GM23248 (cell line): ENCODE measurements around the gene PRPSAP2. TPM values are rescaled to one million over a fixed set of nuclear protein-coding genes. Genes with fewer than 3 reads are reported as not detected.

Experiments
- DNase-seq: peaks from one replicate; pipeline ENCODE4 v3.0.0-alpha.2; 2015
- H2AFZ ChIP-seq: fragments of 200-600 bp; sonication (generic); 2 replicates; pipeline ENCODE4 v1.6.1; 2016; ENCODE audit warnings: antibody characterized with exemption
- H3F3A ChIP-seq: fragments of 200-600 bp; sonication (generic); 2 replicates; pipeline ENCODE4 v1.6.1; 2016; ENCODE audit warnings: mild to moderate bottlenecking, antibody characterized with exemption, mixed run types; ENCODE audit not compliant: insufficient read depth
- H3K27ac ChIP-seq: fragments of 200-600 bp; sonication (generic); 2 replicates; pipeline ENCODE4 v1.5.1; 2016; ENCODE audit warnings: mild to moderate bottlenecking
- H3K27me3 ChIP-seq: fragments of 200-600 bp; sonication (generic); replicated peaks from 2 replicates; pipeline ENCODE4 v1.6.1; 2016; ENCODE audit warnings: mild to moderate bottlenecking; ENCODE audit not compliant: insufficient read depth
- H3K36me3 ChIP-seq: fragments of 200-600 bp; sonication (generic); 2 replicates; pipeline ENCODE4 v1.6.1; 2016; ENCODE audit warnings: low read depth, mild to moderate bottlenecking
- H3K4me1 ChIP-seq: fragments of 200-600 bp; sonication (generic); 2 replicates; pipeline ENCODE4 v1.6.1; 2016; ENCODE audit warnings: mild to moderate bottlenecking; ENCODE audit not compliant: insufficient read depth
- H3K4me2 ChIP-seq: fragments of 200-600 bp; sonication (generic); one replicate; pipeline ENCODE4 v1.6.1; 2016; ENCODE audit warnings: mild to moderate bottlenecking; ENCODE audit not compliant: unreplicated experiment
- H3K4me3 ChIP-seq: fragments of 200-600 bp; sonication (generic); 2 replicates; pipeline ENCODE4 v1.5.1; 2016; ENCODE audit warnings: mild to moderate bottlenecking
- H3K79me2 ChIP-seq: fragments of 200-600 bp; sonication (generic); 2 replicates; pipeline ENCODE4 v1.6.1; 2016; ENCODE audit warnings: mild to moderate bottlenecking; ENCODE audit not compliant: insufficient read depth
- H3K9ac ChIP-seq: fragments of 200-600 bp; sonication (generic); 2 replicates; pipeline ENCODE4 v1.6.1; 2016; ENCODE audit warnings: mild to moderate bottlenecking
- H3K9me2 ChIP-seq: fragments of 200-600 bp; sonication (generic); 2 replicates; pipeline ENCODE4 v1.6.1; 2016; ENCODE audit warnings: mixed run types, mild to moderate bottlenecking, moderate library complexity; ENCODE audit not compliant: insufficient read depth
- H3K9me3 ChIP-seq: fragments of 200-600 bp; sonication (generic); one replicate; pipeline ENCODE4 v1.6.1; 2017; ENCODE audit warnings: low read depth
- H4K20me1 ChIP-seq: fragments of 200-600 bp; sonication (generic); 2 replicates; pipeline ENCODE4 v1.6.0; 2016; ENCODE audit not compliant: insufficient read depth
- EZH2 ChIP-seq: fragments of 200-600 bp; sonication (generic); IDR thresholded peaks from 2 replicates; pipeline ENCODE4 v1.6.1; 2018; ENCODE audit warnings: antibody characterized with exemption, mild to moderate bottlenecking; ENCODE audit not compliant: insufficient read depth, poor library complexity, severe bottlenecking
- EZH2phosphoT487 ChIP-seq: fragments of 200-600 bp; sonication (generic); IDR thresholded peaks from 2 replicates; pipeline ENCODE4 v1.6.1; 2018; ENCODE audit warnings: antibody characterized with exemption, moderate library complexity, mild to moderate bottlenecking, low read depth; ENCODE audit not compliant: insufficient read depth
- WGBS, 2 experiments: methylation state at CpG; one replicate each; pipeline ENCODE4 v1.1.6; 2015 to 2017; ENCODE audit warnings: low lambda C conversion rate in 2 of 2, low coverage in 1 of 2; ENCODE audit errors: missing lambda C conversion rate in 2 of 2; 5-methylcytosine and 5-hydroxymethylcytosine counted together
- in situ Hi-C: fragments of 300-500 bp; cut with MboI; formaldehyde crosslinking; loops from 2 replicates; pipeline ENCODE4 v1.15.0; 2020
- polyA plus RNA-seq: library from polyadenylated mRNA; unstranded; fragments of >200 nt; fragmentation: Nextera tagmentation; extraction: Ambion mirVana; gene quantifications from 2 replicates; pipeline ENCODE4 v1.2.1, GENCODE V29; 2016
- total RNA-seq: library from RNA; depleted of rRNA; stranded (reverse); fragments of >200 nt; shearing (Covaris generic); gene quantifications from 2 replicates; pipeline ENCODE4 v1.2.3, GENCODE V29; 2014

The PRPSAP2 gene
- total and polyA plus RNA-seq, 2 experiments from 2014 or later = 19.4 to 23.5 TPM

DNA sequence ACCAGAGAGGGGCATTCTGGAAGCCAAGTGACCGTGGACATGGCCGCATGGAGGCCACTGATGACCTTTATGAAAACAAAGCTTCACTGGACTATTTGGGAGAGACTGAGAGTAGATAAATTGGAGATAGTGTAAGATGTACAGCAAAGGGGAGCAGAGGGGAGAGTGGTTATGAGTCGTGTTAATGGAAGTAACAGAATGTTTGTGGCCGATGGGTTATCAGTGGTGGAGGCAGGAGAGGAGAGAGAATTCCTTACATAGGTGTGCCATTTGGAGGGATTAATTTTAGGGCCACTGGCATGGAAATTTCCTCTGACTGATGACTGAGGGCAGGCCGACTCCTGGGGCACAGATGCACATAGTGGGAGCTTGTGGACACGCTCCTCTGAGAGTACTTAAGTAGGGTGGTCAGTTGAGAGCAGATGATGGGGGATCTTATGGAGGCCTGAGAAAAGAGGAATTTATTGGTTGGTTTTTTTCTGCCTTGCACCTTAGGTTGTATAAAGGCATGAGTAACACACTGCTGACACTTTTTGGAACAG, 19.2 kb downstream of the PRPSAP2 start:
- no peaks in the 10 kb centered on the region for H3F3A ChIP-seq
- H2AFZ ChIP-seq = no peak overlapping the region
- no peak overlapping the region for H3K9ac ChIP-seq
- no peak for TF ChIP-seq EZH2phosphoT487
- TF ChIP-seq EZH2 = no peak
- H3K4me1 ChIP-seq = no peaks in the 10 kb centered on the region
- no peaks in the 10 kb centered on the region for H3K79me2 ChIP-seq
- no peaks in the 10 kb centered on the region for H3K9me3 ChIP-seq
- peak; percentile 10 for DNase-seq
- no peaks in the 10 kb centered on the region for H3K9me2 ChIP-seq
- H3K36me3 ChIP-seq = no peaks in the 10 kb centered on the region; the same call in 1 of the 2 replicates
- H3K4me3 ChIP-seq = no peak overlapping the region
- in situ Hi-C loops = no loop called here
- H3K27me3 ChIP-seq = no peaks in the 10 kb centered on the region
- H3K27ac ChIP-seq = no peak overlapping the region
- no peaks in the 10 kb centered on the region for H4K20me1 ChIP-seq
- no peak overlapping the region for H3K4me2 ChIP-seq
- 86 to 88% methylated on average over 6 of the region's 6 CpGs for WGBS, 2 experiments

DNA sequence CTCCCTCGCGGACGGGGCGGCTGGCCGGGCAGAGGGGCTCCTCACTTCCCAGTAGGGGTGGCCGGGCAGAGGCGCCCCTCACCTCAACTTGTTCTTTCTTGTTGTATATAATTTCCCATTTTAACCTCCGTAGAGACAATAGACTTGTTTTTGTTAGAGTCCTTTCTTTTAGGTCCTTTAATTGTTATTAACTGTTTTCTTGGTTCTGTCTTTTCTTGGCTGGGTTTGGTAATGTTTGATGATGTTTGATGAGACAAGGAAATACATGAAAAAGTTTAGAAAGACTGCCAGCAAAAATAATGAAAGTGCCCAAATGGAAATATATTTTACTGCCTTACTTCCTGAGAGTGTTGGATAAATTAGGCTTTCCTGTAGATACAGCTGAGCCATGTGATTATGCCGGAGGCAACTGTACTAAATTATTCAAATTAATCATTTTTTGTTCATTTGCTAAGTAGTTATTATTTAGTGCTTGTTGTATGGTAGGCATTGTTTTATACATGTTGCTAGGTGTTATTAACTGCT, 30.9 kb downstream of the PRPSAP2 start:
- WGBS, 2 experiments = 76 to 77% methylated on average over 2 of the region's 9 CpGs
- H3K4me1 ChIP-seq = no peaks in the 10 kb centered on the region
- H3F3A ChIP-seq = no peaks in the 10 kb centered on the region
- no peaks in the 10 kb centered on the region for H3K27me3 ChIP-seq
- H3K36me3 ChIP-seq = peaks cover 6% of the 10 kb centered on the region; the same call in 1 of the 2 replicates
- no peaks in the 10 kb centered on the region for H3K9me2 ChIP-seq
- H3K79me2 ChIP-seq = no peaks in the 10 kb centered on the region
- H3K9ac ChIP-seq = no peak overlapping the region
- TF ChIP-seq EZH2 (no peak), EZH2phosphoT487 (no peak)
- H4K20me1 ChIP-seq = no peaks in the 10 kb centered on the region
- H3K4me3 ChIP-seq = no peak overlapping the region
- in situ Hi-C loops = no loop called here
- no peak overlapping the region for H2AFZ ChIP-seq
- no peak for DNase-seq
- no peak overlapping the region for H3K27ac ChIP-seq
- no peak overlapping the region for H3K4me2 ChIP-seq
- H3K9me3 ChIP-seq = peaks cover 2% of the 10 kb centered on the region

DNA sequence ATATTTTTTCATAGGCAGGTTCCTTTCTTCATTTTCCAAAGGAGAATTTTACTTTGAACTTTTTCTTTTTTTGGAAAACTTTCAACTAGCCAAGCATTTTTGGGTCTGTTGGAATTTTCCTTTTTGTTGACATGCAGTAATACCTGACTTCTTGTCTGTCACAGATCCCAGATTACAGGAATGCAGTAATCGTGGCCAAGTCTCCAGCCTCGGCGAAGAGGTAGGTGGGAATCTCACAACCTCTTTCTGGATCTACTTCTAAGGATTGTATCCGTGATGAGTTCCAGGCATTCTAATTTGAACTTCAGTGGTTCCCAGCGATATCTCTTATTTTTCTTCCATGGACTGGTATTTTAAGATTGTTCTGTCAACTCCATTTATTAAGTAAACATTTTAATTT, 31.7 kb downstream of the PRPSAP2 start:
- 97 to 98% methylated on average over 5 of the region's 5 CpGs for WGBS, 2 experiments
- no peaks in the 10 kb centered on the region for H3K4me1 ChIP-seq
- peaks cover 6% of the 10 kb centered on the region; the same call in 1 of the 2 replicates for H3K36me3 ChIP-seq
- peaks cover 2% of the 10 kb centered on the region for H3K9me3 ChIP-seq
- no peak overlapping the region for H3K27ac ChIP-seq
- no peaks in the 10 kb centered on the region for H4K20me1 ChIP-seq
- no peaks in the 10 kb centered on the region for H3K27me3 ChIP-seq
- no peak overlapping the region for H2AFZ ChIP-seq
- no peak for DNase-seq
- H3K9ac ChIP-seq = no peak overlapping the region
- TF ChIP-seq EZH2 (no peak), EZH2phosphoT487 (no peak)
- no peaks in the 10 kb centered on the region for H3F3A ChIP-seq
- H3K79me2 ChIP-seq = no peaks in the 10 kb centered on the region
- H3K4me2 ChIP-seq = no peak overlapping the region
- H3K4me3 ChIP-seq = no peak overlapping the region
- no peaks in the 10 kb centered on the region for H3K9me2 ChIP-seq
- in situ Hi-C loops = no loop called here

DNA sequence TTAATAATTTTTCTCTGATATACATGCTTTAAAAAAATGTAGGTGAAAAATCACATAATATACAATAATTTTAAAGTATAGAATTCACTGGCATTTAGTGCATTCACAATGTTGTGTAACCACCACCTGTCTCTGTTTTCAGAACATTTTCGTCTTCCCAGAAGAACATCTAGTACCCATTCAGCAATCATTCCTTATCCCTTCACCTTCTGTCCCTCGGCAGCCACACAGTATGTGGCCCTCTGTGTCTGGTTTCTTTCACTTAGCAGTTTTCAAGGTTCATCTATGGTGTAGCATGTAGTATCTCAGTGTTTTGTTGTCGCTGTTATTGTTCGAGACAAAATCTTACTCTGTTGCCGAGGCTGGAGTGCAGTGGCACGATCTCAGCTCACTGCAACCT, 33.6 kb downstream of the PRPSAP2 start:
- in situ Hi-C loops = no loop called here
- no peak overlapping the region for H3K4me2 ChIP-seq
- 85 to 87% methylated on average over 6 of the region's 6 CpGs for WGBS, 2 experiments
- no peaks in the 10 kb centered on the region for H3K4me1 ChIP-seq
- DNase-seq = no peak
- no peaks in the 10 kb centered on the region for H3K27me3 ChIP-seq
- peaks cover 6% of the 10 kb centered on the region; the same call in 1 of the 2 replicates for H3K36me3 ChIP-seq
- peaks cover 2% of the 10 kb centered on the region for H3K9me3 ChIP-seq
- no peak overlapping the region for H2AFZ ChIP-seq
- no peaks in the 10 kb centered on the region for H4K20me1 ChIP-seq
- H3K9me2 ChIP-seq = no peaks in the 10 kb centered on the region
- no peak overlapping the region for H3K27ac ChIP-seq
- no peak overlapping the region for H3K4me3 ChIP-seq
- H3K9ac ChIP-seq = no peak overlapping the region
- TF ChIP-seq EZH2phosphoT487 (no peak), EZH2 (no peak)
- H3F3A ChIP-seq = no peaks in the 10 kb centered on the region
- H3K79me2 ChIP-seq = no peaks in the 10 kb centered on the region
